PC-3 (cell line): ENCODE results near the gene LCN6. TPM values are rescaled to one million over a fixed set of nuclear protein-coding genes. Genes with fewer than 3 reads are reported as not detected.

ENCODE experiments used
- ATAC-seq: fragments of 200-7000 bp; cut with Tn5 transposase; 2 replicates; pipeline ENCODE4 v1.9.1; 2020; ENCODE audit warnings: mild to moderate bottlenecking, moderate library complexity
- BruUV-seq: library from RNA; stranded (reverse); fragments of 400-500 nt; replicated peaks from 2 replicates; lab custom pipeline; 2021; lab: Mats Ljungman, UMichigan
- CTCF ChIA-PET: fragments of 300-600 bp; sonication (Branson Sonifier 250); formaldehyde crosslinking; loops from one replicate; lab custom pipeline; 2022; ENCODE audit warnings: antibody characterized with exemption; lab: Charles Lee
- POLR2A ChIA-PET: fragments of 300-600 bp; sonication (Branson Sonifier 250); formaldehyde crosslinking; loops from one replicate; lab custom pipeline; 2022; ENCODE audit warnings: antibody characterized with exemption; ENCODE audit not compliant: unreplicated experiment; lab: Charles Lee
- DNase-seq: peaks from one replicate; pipeline ENCODE4 v3.0.0-alpha.2; 2015
- H2AFZ ChIP-seq: fragments of 300-600 bp; sonication (generic); 2 replicates; pipeline ENCODE4 v1.6.0; 2016; ENCODE audit warnings: antibody characterized with exemption, low read length
- H3F3A ChIP-seq: fragments of 300-600 bp; sonication (generic); one replicate; pipeline ENCODE4 v1.6.0; 2017; ENCODE audit warnings: antibody characterized with exemption, low read length, control low read depth, mild to moderate bottlenecking; ENCODE audit not compliant: unreplicated experiment
- H3K27ac ChIP-seq: fragments of 300-600 bp; sonication (generic); 2 replicates; pipeline ENCODE4 v1.5.1; 2016; ENCODE audit warnings: mild to moderate bottlenecking, low read length
- H3K27me3 ChIP-seq: fragments of 300-600 bp; sonication (generic); 2 replicates; pipeline ENCODE4 v1.6.1; 2016; ENCODE audit warnings: low read length, mixed read lengths
- H3K36me3 ChIP-seq: fragments of 300-600 bp; sonication (generic); 2 replicates; pipeline ENCODE4 v1.6.1; 2016; ENCODE audit warnings: low read depth, mixed run types, low read length, mixed read lengths
- H3K4me1 ChIP-seq: fragments of 300-600 bp; sonication (generic); 2 replicates; pipeline ENCODE4 v1.5.1; 2016; ENCODE audit warnings: low read length; ENCODE audit not compliant: insufficient read depth
- H3K4me2 ChIP-seq: fragments of 300-600 bp; sonication (generic); 2 replicates; pipeline ENCODE4 v1.6.0; 2016; ENCODE audit warnings: low read length
- H3K4me3 ChIP-seq: fragments of 300-600 bp; sonication (generic); 2 replicates; pipeline ENCODE4 v1.5.1; 2016; ENCODE audit warnings: mild to moderate bottlenecking, low read length, mixed read lengths
- H3K79me2 ChIP-seq: fragments of 300-600 bp; sonication (generic); 2 replicates; pipeline ENCODE4 v1.6.1; 2017; ENCODE audit warnings: low read length, mixed read lengths
- H3K9ac ChIP-seq: fragments of 300-600 bp; sonication (generic); 2 replicates; pipeline ENCODE4 v1.6.0; 2016; ENCODE audit warnings: mild to moderate bottlenecking, low read length
- H3K9me2 ChIP-seq: fragments of 300-600 bp; sonication (generic); replicated peaks from 2 replicates; pipeline ENCODE4 v1.6.1; 2016; ENCODE audit warnings: mixed run types, low read length, mixed read lengths
- H3K9me3 ChIP-seq: fragments of 300-600 bp; sonication (generic); 2 replicates; pipeline ENCODE4 v1.6.1; 2016; ENCODE audit warnings: low read length, mixed read lengths
- H4K20me1 ChIP-seq: fragments of 300-600 bp; sonication (generic); 2 replicates; pipeline ENCODE4 v1.6.1; 2016; ENCODE audit warnings: low read length, mixed read lengths
- CTCF ChIP-seq: fragments of 300-600 bp; sonication (generic); conservative IDR thresholded peaks from 2 replicates; pipeline ENCODE4 v1.5.1; 2017; ENCODE audit warnings: antibody characterized with exemption, low read depth, mild to moderate bottlenecking, low read length
- EZH2 ChIP-seq: fragments of 300-600 bp; sonication (generic); IDR thresholded peaks from one replicate; pipeline ENCODE4 v1.6.1; 2017; ENCODE audit warnings: antibody characterized with exemption, mild to moderate bottlenecking, low read length; ENCODE audit not compliant: unreplicated experiment
- EZH2phosphoT487 ChIP-seq: fragments of 300-600 bp; sonication (generic); IDR thresholded peaks from 2 replicates; pipeline ENCODE4 v1.6.1; 2018; ENCODE audit warnings: mild to moderate bottlenecking, antibody characterized with exemption, low read length, borderline replicate concordance
- intact Hi-C: fragments of 100-400 bp; cut with micrococcal nuclease; formaldehyde crosslinking; loops from 2 replicates; pipeline ENCODE4 v1.9.0; 2023
- total RNA-seq: library from RNA; depleted of rRNA; stranded (reverse); fragments of >200 nt; gene quantifications from 2 replicates; pipeline ENCODE4 v1.2.3, GENCODE V29; 2014

The LCN6 gene
- total RNA-seq, 1 experiment from 2014 or later: not detected

DNA sequence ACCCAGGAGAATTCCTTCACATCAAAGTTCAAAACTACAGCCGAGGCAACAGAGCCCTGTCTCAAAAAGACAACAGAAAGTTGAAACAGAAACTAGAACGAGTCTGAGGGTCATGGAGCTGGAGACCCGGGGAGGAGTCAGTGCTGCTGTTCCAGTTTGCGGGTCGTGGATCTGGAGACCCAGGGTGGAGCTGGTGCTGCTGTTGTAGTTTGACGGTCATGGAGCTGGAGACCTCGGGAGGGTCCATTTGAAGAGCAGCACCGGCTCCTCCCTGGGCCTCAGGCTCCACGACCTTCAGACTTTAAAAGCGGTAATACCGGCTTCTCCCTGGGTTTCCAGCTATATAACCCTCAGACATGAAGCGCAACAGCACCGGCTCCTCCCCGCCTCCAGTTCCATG lies 29.0 kb upstream of the LCN6 start:
- intact Hi-C loops: no loop called here
- Histone ChIP-seq H2AFZ (no peak overlapping the region), H3F3A (no peaks in the 10 kb centered on the region), H3K4me3 (no peak overlapping the region), H3K4me2 (no peak overlapping the region), H3K79me2 (no peaks in the 10 kb centered on the region), H3K36me3 (no peaks in the 10 kb centered on the region), H3K27ac (no peak overlapping the region), H3K9ac (no peak overlapping the region), H3K9me2 (no peaks in the 10 kb centered on the region), H3K27me3 (peaks cover 15% of the 10 kb centered on the region; the same call in 1 of the 2 replicates), H3K9me3 (no peaks in the 10 kb centered on the region), H3K4me1 (no peaks in the 10 kb centered on the region), H4K20me1 (no peaks in the 10 kb centered on the region)
- BruUV-seq: no TSS peak
- TF ChIP-seq EZH2phosphoT487: no peak
- no peak for TF ChIP-seq CTCF
- TF ChIP-seq EZH2: no peak
- POLR2A ChIA-PET: no interaction called here
- DNase-seq: no peak
- CTCF ChIA-PET: interaction anchor here (0.9 kb wide), 1 partner anchor 16 kb away, joined by 6 read pairs; no protein-coding TSS in a partner anchor
- ATAC-seq: no peak

DNA sequence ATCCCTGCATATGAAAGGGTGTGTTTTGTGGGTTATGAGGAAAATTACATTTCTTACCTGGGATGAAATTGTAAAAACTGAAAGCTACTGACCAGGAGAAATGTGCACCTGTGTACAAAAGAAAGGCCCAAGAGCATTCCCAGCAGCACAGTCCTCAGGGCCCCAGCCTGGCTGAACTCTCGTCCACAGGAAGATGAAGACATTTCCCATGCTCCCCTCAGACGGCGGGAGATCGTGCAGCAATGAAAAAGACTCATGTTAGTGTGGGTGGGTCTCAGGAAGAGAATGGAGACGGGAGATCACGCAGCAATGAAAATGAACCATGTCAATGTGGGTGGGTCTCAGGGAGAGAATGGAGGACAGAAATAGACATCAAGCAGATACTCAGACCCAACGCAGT lies 28.6 kb upstream of the LCN6 start:
- TF ChIP-seq CTCF (no peak), EZH2phosphoT487 (no peak), EZH2 (no peak)
- Histone ChIP-seq H3K36me3 (no peaks in the 10 kb centered on the region), H3F3A (no peaks in the 10 kb centered on the region), H4K20me1 (no peaks in the 10 kb centered on the region), H3K9me2 (no peaks in the 10 kb centered on the region), H3K9me3 (no peaks in the 10 kb centered on the region), H3K79me2 (no peaks in the 10 kb centered on the region), H3K4me1 (no peaks in the 10 kb centered on the region), H3K4me3 (no peak overlapping the region), H3K27me3 (peaks cover 15% of the 10 kb centered on the region; the same call in 1 of the 2 replicates), H3K27ac (no peak overlapping the region), H3K4me2 (no peak overlapping the region), H3K9ac (no peak overlapping the region), H2AFZ (no peak overlapping the region)
- POLR2A ChIA-PET: no interaction called here
- CTCF ChIA-PET: no interaction called here
- no peak for DNase-seq
- intact Hi-C loops: no loop called here
- no TSS peak for BruUV-seq
- ATAC-seq: no peak

- Histone ChIP-seq H3K9ac (no peak overlapping the region), H3K4me3 (no peak overlapping the region), H3K27me3 (peaks cover 15% of the 10 kb centered on the region; the same call in 1 of the 2 replicates), H3F3A (no peaks in the 10 kb centered on the region), H3K9me2 (no peaks in the 10 kb centered on the region), H3K27ac (no peak overlapping the region), H3K9me3 (no peaks in the 10 kb centered on the region), H2AFZ (no peak overlapping the region), H3K36me3 (no peaks in the 10 kb centered on the region), H4K20me1 (no peaks in the 10 kb centered on the region), H3K79me2 (no peaks in the 10 kb centered on the region), H3K4me1 (no peaks in the 10 kb centered on the region), H3K4me2 (no peak overlapping the region)
- ChIA-PET CTCF (no interaction called here), POLR2A (interaction anchor here (0.6 kb wide), 1 partner anchor 150 kb away, joined by 4 read pairs; no protein-coding TSS in a partner anchor)
- DNase-seq (no peak), ATAC-seq (no peak)
- no TSS peak for BruUV-seq
- TF ChIP-seq EZH2phosphoT487 (no peak), EZH2 (no peak), CTCF (no peak)
- intact Hi-C loops: no loop called here
Observed at GRCh38 chr9:136775191-136775590, 26.9 kb upstream of the LCN6 start.
